ENCODE measurements around the gene ANKS1A. TPM values are rescaled to one million over a fixed set of nuclear protein-coding genes. Genes with fewer than 3 reads are reported as not detected.
"Not testable (repeated sequence)": the region's sequence is repeated elsewhere in the genome, so short reads cannot be mapped to it uniquely, and the experiment has no call there.

Gene ANKS1A
- total RNA-seq, 3 donors from 2014 or later = 30.0 to 62.4 (median 33.3) TPM

GRCh38 chr6:34994693-34995092 is 105.6 kb downstream of the ANKS1A start:
- no peaks in the 10 kb centered on the region for H3K36me3 ChIP-seq (ENCODE audit: low read depth)
- intact Hi-C loops (cut with DNase I, micrococcal nuclease) = no loop called here
- no peaks in the 10 kb centered on the region for H3K9me3 ChIP-seq
- no peaks in the 10 kb centered on the region for H3K4me1 ChIP-seq (ENCODE audit: low read depth)
- DNase-seq (no peak), ATAC-seq (no peak)
- TF ChIP-seq, protein P1, sequence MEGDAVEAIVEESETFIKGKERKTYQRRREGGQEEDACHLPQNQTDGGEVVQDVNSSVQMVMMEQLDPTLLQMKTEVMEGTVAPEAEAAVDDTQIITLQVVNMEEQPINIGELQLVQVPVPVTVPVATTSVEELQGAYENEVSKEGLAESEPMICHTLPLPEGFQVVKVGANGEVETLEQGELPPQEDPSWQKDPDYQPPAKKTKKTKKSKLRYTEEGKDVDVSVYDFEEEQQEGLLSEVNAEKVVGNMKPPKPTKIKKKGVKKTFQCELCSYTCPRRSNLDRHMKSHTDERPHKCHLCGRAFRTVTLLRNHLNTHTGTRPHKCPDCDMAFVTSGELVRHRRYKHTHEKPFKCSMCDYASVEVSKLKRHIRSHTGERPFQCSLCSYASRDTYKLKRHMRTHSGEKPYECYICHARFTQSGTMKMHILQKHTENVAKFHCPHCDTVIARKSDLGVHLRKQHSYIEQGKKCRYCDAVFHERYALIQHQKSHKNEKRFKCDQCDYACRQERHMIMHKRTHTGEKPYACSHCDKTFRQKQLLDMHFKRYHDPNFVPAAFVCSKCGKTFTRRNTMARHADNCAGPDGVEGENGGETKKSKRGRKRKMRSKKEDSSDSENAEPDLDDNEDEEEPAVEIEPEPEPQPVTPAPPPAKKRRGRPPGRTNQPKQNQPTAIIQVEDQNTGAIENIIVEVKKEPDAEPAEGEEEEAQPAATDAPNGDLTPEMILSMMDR (IDR thresholded peaks at IDR 0.05) = no peak
- no peak overlapping the region for H3K4me3 ChIP-seq

DNA sequence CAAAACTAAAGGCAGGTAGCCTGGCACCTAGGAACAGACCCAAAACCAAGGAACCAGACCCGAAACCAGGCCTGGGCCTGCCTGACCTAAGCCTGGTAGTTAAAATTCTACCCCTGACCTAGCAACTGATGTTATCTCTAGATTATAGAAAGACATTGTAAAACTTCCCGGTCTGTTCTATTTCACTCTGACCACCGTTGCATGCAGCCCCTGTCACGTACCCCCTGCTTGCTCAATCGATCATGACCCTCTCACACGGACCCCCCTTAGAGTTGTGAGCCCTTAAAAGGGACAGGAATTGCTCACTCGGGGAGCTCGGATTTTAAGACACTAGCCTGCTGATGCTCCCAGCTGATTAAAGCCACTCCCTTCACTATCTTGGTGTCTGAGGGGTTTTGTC is 109.4 kb downstream of the ANKS1A start:
- H3K4me3 ChIP-seq; H3K4me1 ChIP-seq (ENCODE audit: low read depth); ATAC-seq; DNase-seq; H3K36me3 ChIP-seq (ENCODE audit: low read depth); intact Hi-C loops (cut with DNase I, micrococcal nuclease); H3K9me3 ChIP-seq: not testable (repeated sequence)

DNA sequence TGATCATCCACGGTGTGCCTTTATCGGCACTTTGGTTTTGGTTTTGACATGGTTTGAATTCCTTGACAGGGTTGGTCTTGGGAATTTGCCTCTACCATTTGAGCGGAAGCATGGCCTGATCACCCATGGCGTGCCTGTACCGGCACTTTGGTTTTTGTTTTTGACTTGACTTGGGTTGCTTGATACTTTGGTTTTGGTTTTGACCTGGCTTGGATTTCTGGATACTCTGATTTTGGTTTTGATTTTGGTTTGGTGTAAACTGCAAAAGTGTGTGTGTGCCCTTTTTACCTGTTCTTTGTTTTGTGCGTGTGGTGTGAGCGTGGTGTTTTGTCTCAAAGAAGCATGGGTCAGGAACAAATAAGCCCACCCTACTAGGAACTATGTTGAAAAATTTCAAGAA is 110.1 kb downstream of the ANKS1A start:
- H3K4me3 ChIP-seq; H3K9me3 ChIP-seq; ATAC-seq; H3K4me1 ChIP-seq (ENCODE audit: low read depth); H3K36me3 ChIP-seq (ENCODE audit: low read depth); DNase-seq; intact Hi-C loops (cut with DNase I, micrococcal nuclease): not testable (repeated sequence)

DNA sequence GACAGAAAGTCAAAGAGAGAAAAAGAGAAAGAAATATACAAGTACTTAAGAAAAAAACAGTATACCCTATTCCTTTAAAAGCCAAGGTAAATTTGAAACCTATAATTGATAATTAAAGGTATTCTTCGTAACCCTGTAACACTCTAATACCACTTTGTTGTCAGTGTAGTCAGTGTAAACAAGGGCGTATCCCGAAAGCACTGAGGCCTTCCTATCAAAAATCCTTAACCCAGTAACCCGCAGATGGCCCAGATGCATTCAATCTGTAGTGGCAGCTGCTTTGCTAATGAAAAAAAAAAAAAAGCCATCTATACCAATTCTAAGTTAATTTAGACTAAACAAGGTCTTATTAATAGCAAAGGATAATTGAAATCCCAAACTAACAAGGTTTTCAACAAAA is 110.9 kb downstream of the ANKS1A start:
- H3K4me1 ChIP-seq (ENCODE audit: low read depth); intact Hi-C loops (cut with DNase I, micrococcal nuclease); ATAC-seq; DNase-seq; H3K36me3 ChIP-seq (ENCODE audit: low read depth); H3K4me3 ChIP-seq; H3K9me3 ChIP-seq: not testable (repeated sequence)

GRCh38 chr6:35001349-35001748 is 112.3 kb downstream of the ANKS1A start:
- H3K36me3 ChIP-seq (ENCODE audit: low read depth); ATAC-seq; DNase-seq; intact Hi-C loops (cut with DNase I, micrococcal nuclease); H3K4me3 ChIP-seq; H3K4me1 ChIP-seq (ENCODE audit: low read depth); H3K9me3 ChIP-seq: not testable (repeated sequence)

DNA sequence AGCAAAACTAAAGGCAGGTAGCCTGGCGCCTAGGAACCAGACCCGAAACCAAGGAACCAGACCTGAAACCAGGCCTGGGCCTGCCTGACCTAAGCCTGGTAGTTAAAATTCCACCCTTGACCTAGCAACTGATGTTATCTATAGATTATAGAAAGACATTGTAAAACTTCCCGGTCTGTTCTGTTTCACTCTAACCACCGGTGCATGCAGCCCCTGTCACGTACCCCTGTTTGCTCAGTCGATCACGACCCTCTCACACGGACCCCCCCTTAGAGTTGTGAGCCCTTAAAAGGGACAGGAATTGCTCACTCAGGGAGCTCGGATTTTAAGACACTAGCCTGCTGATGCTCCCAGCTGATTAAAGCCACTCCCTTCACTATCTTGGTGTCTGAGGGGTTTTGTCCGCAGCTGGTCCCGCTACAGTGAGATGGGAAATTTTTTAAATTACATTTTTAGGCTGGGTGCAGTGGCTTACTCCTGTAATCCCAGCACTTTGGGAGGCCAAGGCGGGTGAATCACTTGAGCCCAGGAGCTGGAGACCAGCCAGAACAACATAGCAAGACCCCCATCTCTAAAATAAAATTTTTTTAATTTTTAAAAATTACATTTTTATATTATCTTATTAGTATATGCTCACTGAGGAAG is 115.0 kb downstream of the ANKS1A start:
- ATAC-seq; H3K36me3 ChIP-seq (ENCODE audit: low read depth); DNase-seq; H3K9me3 ChIP-seq; intact Hi-C loops (cut with DNase I, micrococcal nuclease); H3K4me1 ChIP-seq (ENCODE audit: low read depth); H3K4me3 ChIP-seq: not testable (repeated sequence)

DNA sequence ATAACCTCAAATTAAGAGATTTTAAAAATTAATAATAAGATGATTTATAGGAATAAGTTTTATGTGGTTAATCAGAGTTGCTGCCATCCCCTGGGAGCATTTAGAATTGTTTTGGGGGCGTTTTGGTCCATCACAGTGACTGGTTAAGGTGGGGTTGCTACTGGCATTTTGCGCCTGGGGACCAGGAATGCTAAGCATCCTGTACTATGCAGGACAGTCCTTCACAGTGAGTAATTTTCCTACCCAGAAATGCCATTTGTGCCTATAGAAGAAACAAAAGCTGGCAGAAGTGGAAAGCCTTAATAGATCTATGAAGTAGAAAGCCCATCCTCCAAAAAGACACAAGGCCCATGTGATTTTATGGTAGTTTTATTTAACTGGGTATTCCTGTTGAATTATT is 118.0 kb downstream of the ANKS1A start:
- DNase-seq = no peak
- Histone ChIP-seq H3K36me3 (ENCODE audit: low read depth) (no peaks in the 10 kb centered on the region), H3K9me3 (no peaks in the 10 kb centered on the region), H3K4me1 (ENCODE audit: low read depth) (no peaks in the 10 kb centered on the region), H3K4me3 (no peak overlapping the region)
- TF ChIP-seq, protein P1 (IDR thresholded peaks at IDR 0.05) = no peak
- ATAC-seq = no peak
- intact Hi-C loops (cut with DNase I, micrococcal nuclease) = no loop called here

DNA sequence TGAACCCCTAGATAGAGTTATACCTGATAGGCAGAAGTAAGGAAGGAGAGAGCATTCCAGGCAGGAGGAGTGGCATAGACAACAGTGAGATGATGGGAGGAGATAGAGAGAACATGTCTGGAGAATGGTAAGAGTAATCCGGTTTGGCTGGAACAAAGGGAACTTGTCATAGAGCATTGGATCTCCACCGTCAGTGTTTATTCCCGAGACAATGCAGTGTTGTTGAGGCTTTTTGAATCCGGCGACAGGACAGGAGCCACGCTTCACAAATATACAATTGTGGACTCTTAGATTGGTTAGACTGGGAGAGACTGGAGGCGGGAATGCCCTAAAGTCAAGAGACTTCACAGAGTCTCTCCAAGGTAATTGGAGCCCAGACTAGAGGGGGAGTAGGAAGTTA is 119.8 kb downstream of the ANKS1A start:
- no peaks in the 10 kb centered on the region for H3K4me1 ChIP-seq (ENCODE audit: low read depth)
- intact Hi-C loops (cut with DNase I, micrococcal nuclease) = no loop called here
- TF ChIP-seq, protein P1 (IDR thresholded peaks at IDR 0.05) = no peak
- H3K4me3 ChIP-seq = no peak overlapping the region
- DNase-seq (no peak), ATAC-seq (no peak)
- H3K9me3 ChIP-seq = no peaks in the 10 kb centered on the region
- no peaks in the 10 kb centered on the region for H3K36me3 ChIP-seq (ENCODE audit: low read depth)

Measured in mucosa of descending colon (tissue), 3 donors.